ENCODE data around the gene CTSC. TPM values are rescaled to one million over a fixed set of nuclear protein-coding genes. Genes with fewer than 3 reads are reported as not detected.

CTSC gene
- total and polyA plus RNA-seq, 7 donors: 10.7 to 82.4 (median 16.1) TPM

GRCh38 chr11:88313441-88313840 is 24.1 kb downstream of the CTSC start:
- Histone ChIP-seq H3K27ac (no peak overlapping the region), H3K4me1 (no peaks in the 10 kb centered on the region), H3K27me3 (ENCODE audit: insufficient read depth in 3 of 3, low read length in 2 of 3) (no peaks in the 10 kb centered on the region), H3K4me3 (no peak overlapping the region), H3K9me3 (no peaks in the 10 kb centered on the region), H3K36me3 (ENCODE audit: insufficient read depth in 1 of 2, low read depth in 1 of 2) (peaks cover 0 to 14% of the 10 kb centered on the region in 2 donors)
- intact Hi-C loops (cut with DNase I): no loop called here
- TF ChIP-seq, protein P1, sequence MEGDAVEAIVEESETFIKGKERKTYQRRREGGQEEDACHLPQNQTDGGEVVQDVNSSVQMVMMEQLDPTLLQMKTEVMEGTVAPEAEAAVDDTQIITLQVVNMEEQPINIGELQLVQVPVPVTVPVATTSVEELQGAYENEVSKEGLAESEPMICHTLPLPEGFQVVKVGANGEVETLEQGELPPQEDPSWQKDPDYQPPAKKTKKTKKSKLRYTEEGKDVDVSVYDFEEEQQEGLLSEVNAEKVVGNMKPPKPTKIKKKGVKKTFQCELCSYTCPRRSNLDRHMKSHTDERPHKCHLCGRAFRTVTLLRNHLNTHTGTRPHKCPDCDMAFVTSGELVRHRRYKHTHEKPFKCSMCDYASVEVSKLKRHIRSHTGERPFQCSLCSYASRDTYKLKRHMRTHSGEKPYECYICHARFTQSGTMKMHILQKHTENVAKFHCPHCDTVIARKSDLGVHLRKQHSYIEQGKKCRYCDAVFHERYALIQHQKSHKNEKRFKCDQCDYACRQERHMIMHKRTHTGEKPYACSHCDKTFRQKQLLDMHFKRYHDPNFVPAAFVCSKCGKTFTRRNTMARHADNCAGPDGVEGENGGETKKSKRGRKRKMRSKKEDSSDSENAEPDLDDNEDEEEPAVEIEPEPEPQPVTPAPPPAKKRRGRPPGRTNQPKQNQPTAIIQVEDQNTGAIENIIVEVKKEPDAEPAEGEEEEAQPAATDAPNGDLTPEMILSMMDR (IDR thresholded peaks at IDR 0.05): no peak
- 91 to 96% (median 92%) methylated on average over 2 of the region's 2 CpGs for WGBS, 3 donors
- DNase-seq (no peak), ATAC-seq (no peak)

- DNase-seq (no peak), ATAC-seq (no peak)
- Histone ChIP-seq H3K36me3 (ENCODE audit: insufficient read depth in 1 of 2, low read depth in 1 of 2) (peaks cover 0 to 20% of the 10 kb centered on the region in 2 donors), H3K4me3 (no peak overlapping the region), H3K9me3 (no peaks in the 10 kb centered on the region), H3K4me1 (no peaks in the 10 kb centered on the region), H3K27ac (no peak overlapping the region), H3K27me3 (ENCODE audit: insufficient read depth in 3 of 3, low read length in 2 of 3) (no peaks in the 10 kb centered on the region)
- WGBS, 3 donors: 0 to 74% (median 0%) methylated on average over 1 of the region's 1 CpG
- intact Hi-C loops (cut with DNase I): no loop called here
- TF ChIP-seq, protein P1 (IDR thresholded peaks at IDR 0.05): no peak
These were observed 24.9 kb downstream of the CTSC start for GRCh38 chr11:88312628-88313027.

DNA sequence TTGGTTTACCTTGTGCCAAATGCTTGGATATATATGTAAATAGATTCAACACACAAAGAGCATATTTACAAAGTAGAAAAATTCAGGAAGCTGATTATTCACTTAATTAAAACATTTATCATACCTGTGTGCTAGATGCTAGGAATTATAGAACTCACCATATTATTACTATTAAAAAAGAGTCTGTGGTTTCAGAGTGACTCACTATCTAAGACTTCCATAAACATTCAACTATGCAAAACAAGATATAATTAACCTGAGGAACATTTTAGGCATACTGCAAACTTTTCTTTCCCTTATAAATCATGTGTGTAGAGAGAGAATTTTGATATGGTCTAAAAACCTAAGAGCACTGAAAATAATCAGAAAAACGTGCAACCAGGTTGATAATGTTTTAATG is 27.3 kb downstream of the CTSC start:
- no peak for ATAC-seq
- intact Hi-C loops (cut with DNase I): no loop called here
- no peak overlapping the region for H3K4me3 ChIP-seq
- no peaks in the 10 kb centered on the region for H3K27me3 ChIP-seq (ENCODE audit: insufficient read depth in 3 of 3, low read length in 2 of 3)
- H3K27ac ChIP-seq: no peak overlapping the region
- H3K36me3 ChIP-seq (ENCODE audit: insufficient read depth in 1 of 2, low read depth in 1 of 2): peaks cover 0 to 29% of the 10 kb centered on the region in 2 donors
- TF ChIP-seq, protein P1 (IDR thresholded peaks at IDR 0.05): no peak
- WGBS, 3 donors: 64 to 90% (median 64%) methylated on average over 1 of the region's 1 CpG
- H3K9me3 ChIP-seq: no peaks in the 10 kb centered on the region
- no peaks in the 10 kb centered on the region for H3K4me1 ChIP-seq
- no peak for DNase-seq

- Histone ChIP-seq H3K27ac (no peak overlapping the region), H3K27me3 (ENCODE audit: insufficient read depth in 3 of 3, low read length in 2 of 3) (no peaks in the 10 kb centered on the region), H3K4me3 (no peak overlapping the region), H3K9me3 (no peaks in the 10 kb centered on the region), H3K36me3 (ENCODE audit: insufficient read depth in 1 of 2, low read depth in 1 of 2) (peaks cover 0 to 31% of the 10 kb centered on the region in 2 donors), H3K4me1 (no peaks in the 10 kb centered on the region)
- ATAC-seq (no peak), DNase-seq (no peak)
- intact Hi-C loops (cut with DNase I): no loop called here
- TF ChIP-seq, protein P1 (IDR thresholded peaks at IDR 0.05): no peak
- WGBS, 3 donors: 63 to 71% (median 65%) methylated on average over 2 of the region's 2 CpGs
These were observed 29.0 kb downstream of the CTSC start for GRCh38 chr11:88308576-88308975.

GRCh38 chr11:88307749-88308425 is 29.6 kb downstream of the CTSC start:
- Histone ChIP-seq H3K9me3 (no peaks in the 10 kb centered on the region), H3K36me3 (ENCODE audit: insufficient read depth in 1 of 2, low read depth in 1 of 2) (peaks cover 0 to 33% of the 10 kb centered on the region in 2 donors), H3K4me3 (no peak overlapping the region), H3K4me1 (no peaks in the 10 kb centered on the region), H3K27me3 (ENCODE audit: insufficient read depth in 3 of 3, low read length in 2 of 3) (no peaks in the 10 kb centered on the region), H3K27ac (no peak overlapping the region)
- intact Hi-C loops (cut with DNase I): no loop called here
- DNase-seq (no peak), ATAC-seq (no peak)
- 92 to 96% (median 96%) methylated on average over 11 of the region's 11 CpGs for WGBS, 3 donors
- TF ChIP-seq, protein P1 (IDR thresholded peaks at IDR 0.05): no peak
